HUES6 (cell line): ENCODE measurements around the gene PITRM1.
"Not testable (repeated sequence)": the region's sequence is repeated elsewhere in the genome, so short reads cannot be mapped to it uniquely, and the experiment has no call there.

Experiments
- H3K27ac ChIP-seq: 2 replicates; pipeline ENCODE4 v1.7.0; 2013; ENCODE audit warnings: low read depth, mild to moderate bottlenecking, low read length, inconsistent platforms
- H3K27me3 ChIP-seq: 2 replicates; pipeline ENCODE4 v1.6.1; 2013; ENCODE audit warnings: low read length; ENCODE audit not compliant: control insufficient read depth, insufficient read depth
- H3K36me3 ChIP-seq: 2 replicates; pipeline ENCODE4 v1.6.1; 2013; ENCODE audit warnings: low read length; ENCODE audit not compliant: control insufficient read depth, insufficient read depth
- H3K4me1 ChIP-seq: 2 replicates; pipeline ENCODE4 v1.6.1; 2013; ENCODE audit warnings: low read length; ENCODE audit not compliant: control insufficient read depth, insufficient read depth
- H3K4me3 ChIP-seq: 2 replicates; pipeline ENCODE4 v1.5.1; 2013; ENCODE audit warnings: low read depth, low read length
- H3K9ac ChIP-seq: one replicate; pipeline ENCODE4 v1.6.1; 2013; ENCODE audit warnings: mild to moderate bottlenecking, low read length
- H3K9me3 ChIP-seq: 2 replicates; pipeline ENCODE4 v1.6.1; 2013; ENCODE audit warnings: low read depth, low read length; ENCODE audit not compliant: control insufficient read depth, insufficient read depth

The PITRM1 gene

GRCh38 chr10:3196958-3197347 is 24.4 kb upstream of the PITRM1 start:
- no peak overlapping the region for H3K9ac ChIP-seq
- no peak overlapping the region; the same call in 1 of the 2 replicates for H3K27ac ChIP-seq

GRCh38 chr10:3196482-3196881 is 23.9 kb upstream of the PITRM1 start:
- Histone ChIP-seq H3K9ac (no peak overlapping the region), H3K27me3 (peaks cover 11% of the 10 kb centered on the region; the same call in 1 of the 2 replicates), H3K4me1 (peaks cover 12% of the 10 kb centered on the region; the same call in 1 of the 2 replicates), H3K27ac (no peak overlapping the region), H3K9me3 (no peaks in the 10 kb centered on the region), H3K36me3 (no peaks in the 10 kb centered on the region), H3K4me3 (no peak overlapping the region)

More at GRCh38 chr10:3196958-3197347, 24.4 kb upstream of the PITRM1 start:
- H3K36me3 ChIP-seq: no peaks in the 10 kb centered on the region
- no peak overlapping the region for H3K4me3 ChIP-seq
- no peaks in the 10 kb centered on the region for H3K9me3 ChIP-seq
- H3K27me3 ChIP-seq: peaks cover 11% of the 10 kb centered on the region; the same call in 1 of the 2 replicates
- H3K4me1 ChIP-seq: peaks cover 12% of the 10 kb centered on the region; the same call in 1 of the 2 replicates

- peaks cover 11% of the 10 kb centered on the region; the same call in 1 of the 2 replicates for H3K27me3 ChIP-seq
- H3K4me1 ChIP-seq: peaks cover 12% of the 10 kb centered on the region; the same call in 1 of the 2 replicates
- H3K36me3 ChIP-seq: no peaks in the 10 kb centered on the region
- no peaks in the 10 kb centered on the region for H3K9me3 ChIP-seq
- H3K27ac ChIP-seq: no peak overlapping the region
- H3K9ac ChIP-seq: no peak overlapping the region
- H3K4me3 ChIP-seq: no peak overlapping the region
These were observed 23.1 kb upstream of the PITRM1 start for GRCh38 chr10:3195726-3196125.

- Histone ChIP-seq H3K27ac (no peak overlapping the region), H3K4me3 (no peak overlapping the region), H3K36me3 (no peaks in the 10 kb centered on the region), H3K9me3 (no peaks in the 10 kb centered on the region), H3K9ac (no peak overlapping the region), H3K27me3 (peaks cover 11% of the 10 kb centered on the region; the same call in 1 of the 2 replicates), H3K4me1 (peaks cover 12% of the 10 kb centered on the region; the same call in 1 of the 2 replicates)
These were observed 22.7 kb upstream of the PITRM1 start for GRCh38 chr10:3195286-3195685.

- H3K4me3 ChIP-seq: no peak overlapping the region
- H3K36me3 ChIP-seq: no peaks in the 10 kb centered on the region
- no peaks in the 10 kb centered on the region for H3K9me3 ChIP-seq
- H3K9ac ChIP-seq: no peak overlapping the region
- H3K4me1 ChIP-seq: peaks cover 12% of the 10 kb centered on the region; the same call in 1 of the 2 replicates
- H3K27me3 ChIP-seq: peaks cover 11% of the 10 kb centered on the region; the same call in 1 of the 2 replicates
- no peak overlapping the region for H3K27ac ChIP-seq
These were observed 22.3 kb upstream of the PITRM1 start for GRCh38 chr10:3194871-3195270.

GRCh38 chr10:3193751-3194150 is 21.2 kb upstream of the PITRM1 start:
- Histone ChIP-seq H3K9me3 (no peaks in the 10 kb centered on the region), H3K4me3 (no peak overlapping the region), H3K27ac (no peak overlapping the region), H3K36me3 (no peaks in the 10 kb centered on the region), H3K27me3 (peaks cover 6% of the 10 kb centered on the region; the same call in 1 of the 2 replicates), H3K9ac (no peak overlapping the region), H3K4me1 (peaks cover 12% of the 10 kb centered on the region; the same call in 1 of the 2 replicates)

- no peaks in the 10 kb centered on the region for H3K36me3 ChIP-seq
- H3K4me1 ChIP-seq: peaks cover 8% of the 10 kb centered on the region; the same call in 1 of the 2 replicates
- H3K9me3 ChIP-seq: no peaks in the 10 kb centered on the region
- no peaks in the 10 kb centered on the region for H3K27me3 ChIP-seq
- no peak overlapping the region for H3K9ac ChIP-seq
- H3K4me3 ChIP-seq: no peak overlapping the region
- no peak overlapping the region for H3K27ac ChIP-seq
These were observed 20.5 kb upstream of the PITRM1 start for GRCh38 chr10:3192856-3193635.

- Histone ChIP-seq H3K27me3 (no peaks in the 10 kb centered on the region), H3K36me3 (no peaks in the 10 kb centered on the region), H3K4me1 (no peaks in the 10 kb centered on the region), H3K9ac (no peak overlapping the region), H3K4me3 (no peak overlapping the region), H3K27ac (no peak overlapping the region), H3K9me3 (no peaks in the 10 kb centered on the region)
These were observed 18.2 kb upstream of the PITRM1 start for GRCh38 chr10:3190817-3191216.

GRCh38 chr10:3187229-3187628 is 14.6 kb upstream of the PITRM1 start:
- H3K9ac ChIP-seq, H3K27ac ChIP-seq, H3K27me3 ChIP-seq, H3K36me3 ChIP-seq, H3K4me3 ChIP-seq, H3K9me3 ChIP-seq: not testable (repeated sequence)
- H3K4me1 ChIP-seq: peaks cover 12% of the 10 kb centered on the region

GRCh38 chr10:3186368-3186767 is 13.8 kb upstream of the PITRM1 start:
- no peak overlapping the region for H3K27ac ChIP-seq
- no peaks in the 10 kb centered on the region for H3K27me3 ChIP-seq
- H3K36me3 ChIP-seq: no peaks in the 10 kb centered on the region
- H3K4me1 ChIP-seq: peaks cover 12% of the 10 kb centered on the region
- no peak overlapping the region for H3K9ac ChIP-seq
- no peak overlapping the region for H3K4me3 ChIP-seq
- 0 out of 2 replicates have a peak, but pooled peaks cover 3% of the 10 kb centered on the region for H3K9me3 ChIP-seq

GRCh38 chr10:3185386-3185785 is 12.8 kb upstream of the PITRM1 start:
- Histone ChIP-seq H3K9ac (no peak overlapping the region), H3K4me3 (no peak overlapping the region), H3K27ac (no peak overlapping the region), H3K4me1 (peaks cover 12% of the 10 kb centered on the region), H3K9me3 (0 out of 2 replicates have a peak, but pooled peaks cover 3% of the 10 kb centered on the region), H3K36me3 (no peaks in the 10 kb centered on the region), H3K27me3 (no peaks in the 10 kb centered on the region)
